Body of pancreas (tissue), 4 donors: ENCODE results near the gene APPBP2. TPM values are rescaled to one million over a fixed set of nuclear protein-coding genes. Genes with fewer than 3 reads are reported as not detected.

Experiments
- ATAC-seq: fragments of 150-250 bp; one replicate; pipeline ENCODE4 v1.9.1; 2016
- DNase-seq, 4 donors: peaks; one replicate each; pipeline ENCODE4 v3.0.0-alpha.2; 2019
- H3K27ac ChIP-seq, 4 donors: fragments of 200-600 bp; sonication (generic); 1 replicate in 3 of 4; 2 replicates in 1 of 4; pipeline versions ENCODE4 v1.5.1 to v1.6.1; 2016 to 2019; ENCODE audit warnings: mild to moderate bottlenecking in 1 of 4, mixed read lengths in 1 of 4, moderate library complexity in 1 of 4
- H3K27me3 ChIP-seq, 2 donors: fragments of 200-600 bp; sonication (generic); one replicate each; pipeline ENCODE4 v1.6.0; 2016; ENCODE audit warnings: mild to moderate bottlenecking in 1 of 2
- H3K36me3 ChIP-seq, 2 donors: fragments of 200-600 bp; sonication (generic); replicated peaks in 1 of 2; 2 replicates each; pipeline ENCODE4 v1.5.1; 2016; ENCODE audit warnings: low read depth in 2 of 2; ENCODE audit not compliant: insufficient read depth in 1 of 2
- H3K4me1 ChIP-seq: fragments of 200-600 bp; sonication (generic); one replicate; pipeline ENCODE4 v1.6.0; 2016
- H3K4me3 ChIP-seq, 2 donors: fragments of 200-600 bp; sonication (generic); 1 replicate in 1 of 2; 2 replicates in 1 of 2; pipeline ENCODE4 v1.5.1; 2016 to 2019
- H3K9me3 ChIP-seq, 3 donors: fragments of 200-600 bp; sonication (generic); 1 replicate in 2 of 3; 2 replicates in 1 of 3; pipeline ENCODE4 v1.5.1; 2016
- POLR2A ChIP-seq, 3 donors: fragments of 450-650 bp; IDR thresholded peaks; one replicate each; pipeline ENCODE4 v1.6.1; 2016; ENCODE audit warnings: antibody characterized with exemption in 3 of 3, mild to moderate bottlenecking in 2 of 3
- WGBS, 2 donors: methylation state at CpG; one replicate each; pipeline ENCODE4 v1.1.5; 2017; 5-methylcytosine and 5-hydroxymethylcytosine counted together
- intact Hi-C: fragments of 100-400 bp; cut with DNase I; formaldehyde crosslinking; loops from one replicate; pipeline ENCODE4 v1.15.1; 2023
- total RNA-seq, 2 donors: library from RNA; depleted of rRNA; stranded (reverse); fragments of >200 nt; gene quantifications; one replicate each; pipeline ENCODE4 v1.1.0, GENCODE V29; 2016
- TF ChIP-seq, protein P1 (sequence below), 7 experiments: fragments of 450-650 bp in 4 of 7; fragments of 200-600 bp in 3 of 7; sonication (generic) in 3 of 7; IDR thresholded peaks; one replicate each; pipeline ENCODE4 v1.5.1; 2016 to 2019; ENCODE audit warnings: antibody characterized with exemption in 7 of 7

The APPBP2 gene
- total RNA-seq, 2 donors from 2014 or later: 10.9 to 15.3 TPM

DNA sequence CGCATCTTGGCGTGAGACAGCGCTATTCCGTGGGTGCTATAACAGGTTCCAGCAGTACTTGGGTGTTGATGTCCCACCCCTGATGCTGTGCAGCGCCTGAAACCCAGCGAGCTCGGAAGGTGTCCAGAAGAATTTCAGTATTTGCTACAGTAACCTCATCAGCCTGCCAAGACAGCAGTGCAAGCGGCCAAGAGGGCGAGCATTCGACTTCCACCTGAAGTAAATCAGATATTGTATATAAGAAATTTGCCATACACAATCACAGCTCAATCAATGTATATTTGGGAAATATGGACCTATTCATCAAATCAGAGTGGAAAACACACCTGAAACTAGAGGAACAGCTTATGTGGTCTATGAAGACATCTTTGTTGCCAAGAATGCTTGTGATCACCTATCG, 13.0 kb downstream of the APPBP2 start:
- intact Hi-C loops: no loop called here
- Histone ChIP-seq H3K27ac (no peak overlapping the region), H3K4me3 (no peak overlapping the region), H3K36me3 (no peaks in the 10 kb centered on the region), H3K27me3 (no peaks in the 10 kb centered on the region), H3K9me3 (no peaks in the 10 kb centered on the region), H3K4me1 (peaks cover 21% of the 10 kb centered on the region)
- TF ChIP-seq, protein P1, sequence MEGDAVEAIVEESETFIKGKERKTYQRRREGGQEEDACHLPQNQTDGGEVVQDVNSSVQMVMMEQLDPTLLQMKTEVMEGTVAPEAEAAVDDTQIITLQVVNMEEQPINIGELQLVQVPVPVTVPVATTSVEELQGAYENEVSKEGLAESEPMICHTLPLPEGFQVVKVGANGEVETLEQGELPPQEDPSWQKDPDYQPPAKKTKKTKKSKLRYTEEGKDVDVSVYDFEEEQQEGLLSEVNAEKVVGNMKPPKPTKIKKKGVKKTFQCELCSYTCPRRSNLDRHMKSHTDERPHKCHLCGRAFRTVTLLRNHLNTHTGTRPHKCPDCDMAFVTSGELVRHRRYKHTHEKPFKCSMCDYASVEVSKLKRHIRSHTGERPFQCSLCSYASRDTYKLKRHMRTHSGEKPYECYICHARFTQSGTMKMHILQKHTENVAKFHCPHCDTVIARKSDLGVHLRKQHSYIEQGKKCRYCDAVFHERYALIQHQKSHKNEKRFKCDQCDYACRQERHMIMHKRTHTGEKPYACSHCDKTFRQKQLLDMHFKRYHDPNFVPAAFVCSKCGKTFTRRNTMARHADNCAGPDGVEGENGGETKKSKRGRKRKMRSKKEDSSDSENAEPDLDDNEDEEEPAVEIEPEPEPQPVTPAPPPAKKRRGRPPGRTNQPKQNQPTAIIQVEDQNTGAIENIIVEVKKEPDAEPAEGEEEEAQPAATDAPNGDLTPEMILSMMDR (IDR thresholded peaks at IDR 0.05): no peak
- no peak for TF ChIP-seq POLR2A (IDR thresholded peaks at IDR 0.05)
- no peak for ATAC-seq
- WGBS, 2 donors: 85 to 95% methylated on average over 11 of the region's 11 CpGs
- no peak for DNase-seq

DNA sequence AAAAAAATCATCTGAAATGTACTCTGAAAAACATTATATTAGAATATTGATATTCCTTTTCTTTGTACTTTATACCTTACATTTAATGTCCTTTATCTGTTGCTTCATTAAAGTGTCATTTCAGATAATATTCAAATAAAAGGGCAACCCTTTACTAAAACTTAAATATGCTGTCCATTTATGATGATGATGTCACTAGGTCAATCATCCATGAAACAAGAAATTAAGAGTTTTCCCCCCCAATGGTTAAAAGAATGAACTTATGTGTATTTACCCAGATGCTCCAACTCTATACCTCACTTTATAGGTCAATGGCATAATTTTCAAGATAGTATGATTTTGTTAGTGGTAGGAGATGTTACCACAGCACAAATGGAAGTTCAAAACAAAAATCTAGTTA, 15.3 kb downstream of the APPBP2 start:
- ATAC-seq (no peak), DNase-seq (no peak)
- H3K9me3 ChIP-seq: no peaks in the 10 kb centered on the region
- intact Hi-C loops: no loop called here
- H3K27me3 ChIP-seq: no peaks in the 10 kb centered on the region
- no peak overlapping the region for H3K27ac ChIP-seq
- no peak overlapping the region for H3K4me3 ChIP-seq
- TF ChIP-seq POLR2A (IDR thresholded peaks at IDR 0.05): no peak
- TF ChIP-seq, protein P1 (IDR thresholded peaks at IDR 0.05): no peak
- H3K36me3 ChIP-seq: no peaks in the 10 kb centered on the region
- peaks cover 34% of the 10 kb centered on the region for H3K4me1 ChIP-seq

- intact Hi-C loops: no loop called here
- no peaks in the 10 kb centered on the region for H3K27me3 ChIP-seq
- H3K4me3 ChIP-seq: no peak overlapping the region
- WGBS, 2 donors: 80 to 87% methylated on average over 4 of the region's 4 CpGs
- ATAC-seq (no peak), DNase-seq (no peak)
- no peak overlapping the region for H3K27ac ChIP-seq
- peaks cover 35% of the 10 kb centered on the region for H3K4me1 ChIP-seq
- H3K9me3 ChIP-seq: no peaks in the 10 kb centered on the region
- no peak for TF ChIP-seq POLR2A (IDR thresholded peaks at IDR 0.05)
- TF ChIP-seq, protein P1 (IDR thresholded peaks at IDR 0.05): no peak
- no peaks in the 10 kb centered on the region for H3K36me3 ChIP-seq
Observed at GRCh38 chr17:60510031-60510430, 16.0 kb downstream of the APPBP2 start.

DNA sequence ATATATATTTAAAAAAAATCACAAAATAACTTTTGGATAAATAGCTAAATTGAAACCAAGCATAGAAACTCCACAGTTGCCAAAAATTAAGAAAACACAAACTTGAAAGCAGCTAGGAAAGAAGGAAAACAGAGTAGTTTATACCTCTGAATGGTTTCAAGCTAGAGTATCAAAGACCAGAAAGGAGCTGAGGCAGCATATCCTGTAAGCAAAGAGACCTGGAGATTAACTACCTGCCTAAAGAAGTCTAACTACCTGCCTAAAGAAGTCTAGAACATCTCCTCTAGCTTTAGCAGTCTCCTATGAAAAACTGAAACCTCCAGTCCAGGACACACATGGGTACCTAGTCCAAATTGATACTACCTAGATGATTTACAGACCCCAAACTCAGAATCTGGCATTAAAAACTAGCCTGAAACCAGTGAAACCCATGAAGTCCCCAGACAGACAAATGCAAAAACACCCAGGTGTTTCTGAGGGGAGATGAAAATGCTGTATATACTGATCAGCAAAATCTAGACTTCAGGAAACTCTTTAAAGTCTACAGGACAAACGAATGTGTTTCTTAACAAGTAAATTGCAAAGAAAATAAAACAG, 17.6 kb downstream of the APPBP2 start:
- peaks cover 35% of the 10 kb centered on the region for H3K4me1 ChIP-seq
- no peak overlapping the region for H3K4me3 ChIP-seq
- no peak for DNase-seq
- H3K36me3 ChIP-seq: no peaks in the 10 kb centered on the region
- TF ChIP-seq POLR2A (IDR thresholded peaks at IDR 0.05): no peak
- TF ChIP-seq, protein P1 (IDR thresholded peaks at IDR 0.05): no peak
- intact Hi-C loops: no loop called here
- H3K27ac ChIP-seq: no peak overlapping the region
- no peak for ATAC-seq
- 35 to 44% methylated on average over 1 of the region's 1 CpG for WGBS, 2 donors
- no peaks in the 10 kb centered on the region for H3K27me3 ChIP-seq
- no peaks in the 10 kb centered on the region for H3K9me3 ChIP-seq

- Histone ChIP-seq H3K9me3 (no peaks in the 10 kb centered on the region), H3K27me3 (no peaks in the 10 kb centered on the region), H3K27ac (no peak overlapping the region), H3K36me3 (no peaks in the 10 kb centered on the region), H3K4me3 (no peak overlapping the region), H3K4me1 (peaks cover 41% of the 10 kb centered on the region)
- TF ChIP-seq POLR2A (IDR thresholded peaks at IDR 0.05): no peak
- DNase-seq: no peak
- ATAC-seq: peak; percentile 40
- intact Hi-C loops: no loop called here
- 75 to 86% methylated on average over 1 of the region's 1 CpG for WGBS, 2 donors
Observed at GRCh38 chr17:60506312-60506711, 19.7 kb downstream of the APPBP2 start.
